Nephron progenitor cell (in vitro differentiated cells): ENCODE measurements around the gene SSR4.
A peak's percentile ranks its signal among the peaks of the same experiment; 100 is the strongest.

Experiments
- DNase-seq: peaks from one replicate; pipeline ENCODE4 v3.0.0; 2021
- H3K27ac Mint-ChIP-seq: 2 replicates; pipeline ENCODE4 v1.8.0; 2021; ENCODE audit warnings: mild to moderate bottlenecking, moderate library complexity, mixed read lengths
- H3K27me3 Mint-ChIP-seq: 2 replicates; pipeline ENCODE4 v1.8.0; 2021; ENCODE audit warnings: mild to moderate bottlenecking, low read depth, mixed read lengths; ENCODE audit not compliant: poor library complexity
- H3K36me3 Mint-ChIP-seq: 2 replicates; pipeline ENCODE4 v1.8.0; 2021; ENCODE audit warnings: low read depth, mixed read lengths
- H3K4me1 Mint-ChIP-seq: 2 replicates; pipeline ENCODE4 v1.8.0; 2021; ENCODE audit warnings: mixed read lengths
- H3K4me3 Mint-ChIP-seq: 2 replicates; pipeline ENCODE4 v1.8.0; 2021; ENCODE audit warnings: mild to moderate bottlenecking, moderate library complexity, mixed read lengths
- H3K9me3 Mint-ChIP-seq: 2 replicates; pipeline ENCODE4 v1.8.0; 2021; ENCODE audit warnings: mild to moderate bottlenecking, moderate library complexity, mixed read lengths
- CTCF ChIP-seq: fragments of 200-600 bp; sonication (generic); IDR thresholded peaks from 2 replicates; pipeline ENCODE4 v1.5.0; 2021; ENCODE audit warnings: antibody characterized with exemption

SSR4 gene

GRCh38 chrX:153780678-153781427 is 13.6 kb upstream of the SSR4 start, which contains the start of gene SRPK3:
TSS of gene SRPK3 (plus strand) at chrX:153781041. CDS start at chrX:153781087, 46 bp downstream.
- Mint-ChIP-seq H3K9me3 (peaks cover 26% of the 10 kb centered on the region), H3K36me3 (no peaks in the 10 kb centered on the region), H3K4me3 (no peak within 1 kb of the TSS), H3K27ac (peak within 1 kb of the TSS; percentile 93), H3K27me3 (no peaks in the 10 kb centered on the region), H3K4me1 (peaks cover 10% of the 10 kb centered on the region)
- no peak for DNase-seq
- TF ChIP-seq CTCF = no peak

DNA sequence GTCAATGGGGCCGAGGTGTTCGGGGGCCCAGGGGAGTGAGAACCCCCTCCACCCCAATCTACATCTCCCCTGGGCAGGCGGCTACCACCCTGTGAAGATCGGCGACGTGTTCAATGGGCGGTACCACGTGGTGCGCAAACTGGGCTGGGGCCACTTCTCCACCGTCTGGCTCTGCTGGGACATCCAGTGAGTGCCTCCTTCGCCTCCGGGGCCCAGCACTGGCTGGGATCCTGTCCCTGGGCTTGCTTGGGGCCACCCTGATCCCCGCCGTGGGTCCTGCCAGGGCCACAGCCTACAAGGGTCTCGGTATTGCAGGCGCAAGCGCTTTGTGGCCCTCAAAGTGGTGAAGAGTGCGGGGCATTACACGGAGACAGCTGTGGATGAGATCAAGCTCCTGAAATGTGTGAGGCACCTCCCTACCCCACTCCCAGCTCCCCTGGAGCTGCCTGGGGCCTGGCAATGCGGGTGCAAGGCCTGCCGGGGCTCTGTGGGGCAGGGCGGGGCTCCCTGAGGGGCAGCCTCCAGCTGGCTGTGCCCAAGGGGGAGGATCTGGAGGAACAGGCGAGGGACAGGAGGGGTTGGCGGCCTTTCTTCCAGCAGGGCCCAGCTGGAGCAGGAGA is 12.9 kb upstream of the SSR4 start:
- no peak for DNase-seq
- peaks cover 10% of the 10 kb centered on the region for H3K4me1 Mint-ChIP-seq
- H3K9me3 Mint-ChIP-seq = peaks cover 27% of the 10 kb centered on the region
- no peak overlapping the region for H3K27ac Mint-ChIP-seq
- no peaks in the 10 kb centered on the region for H3K27me3 Mint-ChIP-seq
- H3K36me3 Mint-ChIP-seq = no peaks in the 10 kb centered on the region
- TF ChIP-seq CTCF = no peak
- no peak overlapping the region for H3K4me3 Mint-ChIP-seq

DNA sequence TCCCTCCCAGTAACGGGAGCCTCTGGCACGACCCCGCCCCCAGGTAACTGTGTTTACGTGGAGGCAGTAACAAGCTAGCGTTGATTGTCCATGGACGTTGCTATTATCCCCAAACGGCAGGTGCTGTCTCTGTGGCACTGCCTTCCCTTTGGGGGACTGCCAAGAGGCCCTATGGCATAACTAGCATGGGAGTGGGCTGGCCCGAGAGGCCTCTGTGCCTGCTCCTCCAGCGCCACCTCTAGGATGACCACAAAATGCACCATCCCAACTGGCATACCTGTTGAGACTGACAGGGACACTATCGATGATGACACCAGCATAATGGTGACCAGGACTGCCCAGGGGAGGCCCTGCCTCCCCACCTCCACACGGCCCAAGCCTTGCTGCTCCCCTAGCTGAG is 12.2 kb upstream of the SSR4 start:
- Mint-ChIP-seq H3K4me1 (peaks cover 10% of the 10 kb centered on the region), H3K4me3 (no peak overlapping the region), H3K27me3 (no peaks in the 10 kb centered on the region), H3K9me3 (peaks cover 31% of the 10 kb centered on the region), H3K27ac (no peak overlapping the region), H3K36me3 (no peaks in the 10 kb centered on the region)
- DNase-seq = no peak
- no peak for TF ChIP-seq CTCF

DNA sequence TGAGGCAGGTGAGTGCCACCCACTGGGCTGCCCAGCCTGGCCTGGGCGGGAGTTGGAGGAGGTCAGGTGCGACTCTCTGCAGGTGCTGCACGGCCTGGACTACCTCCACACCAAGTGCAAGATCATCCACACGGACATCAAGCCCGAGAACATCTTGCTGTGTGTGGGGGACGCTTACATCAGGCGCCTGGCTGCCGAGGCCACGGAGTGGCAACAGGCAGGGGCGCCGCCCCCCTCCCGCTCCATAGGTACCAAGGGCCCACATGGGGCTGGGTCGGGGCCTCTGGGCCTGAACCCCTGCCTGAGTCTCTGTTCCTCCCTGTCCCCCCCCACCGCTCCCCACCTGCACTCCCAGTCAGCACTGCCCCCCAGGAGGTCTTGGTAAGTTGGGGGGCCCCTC is 11.6 kb upstream of the SSR4 start:
- H3K36me3 Mint-ChIP-seq = no peaks in the 10 kb centered on the region
- TF ChIP-seq CTCF = no peak
- no peaks in the 10 kb centered on the region for H3K27me3 Mint-ChIP-seq
- H3K4me3 Mint-ChIP-seq = no peak overlapping the region
- peaks cover 10% of the 10 kb centered on the region for H3K4me1 Mint-ChIP-seq
- DNase-seq = no peak
- H3K27ac Mint-ChIP-seq = no peak overlapping the region
- H3K9me3 Mint-ChIP-seq = peaks cover 35% of the 10 kb centered on the region

DNA sequence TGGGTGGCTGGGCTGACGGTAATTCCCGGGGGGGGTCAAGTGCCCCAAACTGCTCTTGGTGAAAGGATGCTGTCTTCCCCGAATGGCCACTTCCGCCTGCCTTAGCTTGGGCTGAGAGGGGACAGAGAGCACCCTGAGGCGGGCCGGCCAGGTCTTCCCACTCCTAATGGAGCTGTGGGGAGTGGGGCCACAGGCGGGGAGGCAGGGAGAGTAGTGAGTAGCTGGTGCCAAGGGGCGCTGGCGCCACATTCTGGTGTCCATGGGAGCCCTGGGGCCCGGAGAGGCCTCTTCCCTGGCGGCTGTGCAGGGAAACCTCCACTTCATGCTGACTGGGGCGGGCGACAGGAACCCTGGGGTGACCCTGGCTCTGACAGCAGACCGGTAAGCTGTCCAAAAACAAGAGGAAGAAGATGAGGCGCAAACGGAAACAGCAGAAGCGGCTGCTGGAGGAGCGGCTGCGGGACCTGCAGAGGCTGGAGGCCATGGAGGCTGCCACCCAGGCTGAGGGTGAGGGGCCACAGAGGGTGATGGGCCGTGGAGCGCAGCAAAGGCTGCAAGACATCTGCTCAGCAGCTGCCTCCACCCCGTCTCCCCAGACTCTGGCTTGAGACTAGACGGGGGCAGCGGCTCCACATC is 11.0 kb upstream of the SSR4 start:
- Mint-ChIP-seq H3K9me3 (peaks cover 39% of the 10 kb centered on the region), H3K27ac (no peak overlapping the region), H3K36me3 (no peaks in the 10 kb centered on the region), H3K4me3 (no peak overlapping the region), H3K4me1 (peaks cover 10% of the 10 kb centered on the region), H3K27me3 (peaks cover 3% of the 10 kb centered on the region)
- no peak for DNase-seq
- no peak for TF ChIP-seq CTCF
